ENCODE measurements around the gene TRAM2.
A peak's percentile ranks its signal among the peaks of the same experiment; 100 is the strongest.

Gene TRAM2

GRCh38 chr6:52562911-52563310 lies 13.9 kb downstream of the TRAM2 start:
- Mint-ChIP-seq H3K27me3 (no peaks in the 10 kb centered on the region), H3K9me3 (no peaks in the 10 kb centered on the region), H3K36me3 (peaks cover 7% of the 10 kb centered on the region), H3K4me3 (no peak overlapping the region), H3K27ac (no peak overlapping the region), H3K4me1 (peaks cover 47% of the 10 kb centered on the region)
- ATAC-seq, result no peak

GRCh38 chr6:52560462-52560861 lies 16.4 kb downstream of the TRAM2 start:
- Mint-ChIP-seq H3K4me1 (peaks cover 34% of the 10 kb centered on the region), H3K27me3 (no peaks in the 10 kb centered on the region), H3K36me3 (peaks cover 7% of the 10 kb centered on the region), H3K27ac (no peak overlapping the region), H3K9me3 (no peaks in the 10 kb centered on the region), H3K4me3 (no peak overlapping the region)
- no peak for ATAC-seq

GRCh38 chr6:52558266-52559000 lies 18.4 kb downstream of the TRAM2 start:
- no peak overlapping the region for H3K4me3 Mint-ChIP-seq
- H3K9me3 Mint-ChIP-seq, result no peaks in the 10 kb centered on the region
- H3K27ac Mint-ChIP-seq, result no peak overlapping the region
- ATAC-seq, result no peak
- H3K36me3 Mint-ChIP-seq, result no peaks in the 10 kb centered on the region
- no peaks in the 10 kb centered on the region for H3K27me3 Mint-ChIP-seq
- peaks cover 25% of the 10 kb centered on the region for H3K4me1 Mint-ChIP-seq

- H3K36me3 Mint-ChIP-seq, result no peaks in the 10 kb centered on the region
- no peak overlapping the region for H3K27ac Mint-ChIP-seq
- H3K27me3 Mint-ChIP-seq, result no peaks in the 10 kb centered on the region
- no peaks in the 10 kb centered on the region for H3K9me3 Mint-ChIP-seq
- H3K4me1 Mint-ChIP-seq, result peaks cover 27% of the 10 kb centered on the region
- ATAC-seq, result no peak
- no peak overlapping the region for H3K4me3 Mint-ChIP-seq
Observed at GRCh38 chr6:52557389-52558265, 19.2 kb downstream of the TRAM2 start.

GRCh38 chr6:52555518-52556233 lies 21.2 kb downstream of the TRAM2 start:
- Mint-ChIP-seq H3K9me3 (no peaks in the 10 kb centered on the region), H3K27me3 (no peaks in the 10 kb centered on the region), H3K27ac (no peak overlapping the region), H3K4me1 (peaks cover 41% of the 10 kb centered on the region), H3K36me3 (no peaks in the 10 kb centered on the region), H3K4me3 (no peak overlapping the region)
- no peak for ATAC-seq

GRCh38 chr6:52554684-52555280 lies 22.1 kb downstream of the TRAM2 start:
- H3K36me3 Mint-ChIP-seq, result peaks cover 5% of the 10 kb centered on the region
- no peak for ATAC-seq
- no peak overlapping the region for H3K4me3 Mint-ChIP-seq
- no peaks in the 10 kb centered on the region for H3K9me3 Mint-ChIP-seq
- no peaks in the 10 kb centered on the region for H3K27me3 Mint-ChIP-seq
- peaks cover 47% of the 10 kb centered on the region for H3K4me1 Mint-ChIP-seq
- no peak overlapping the region for H3K27ac Mint-ChIP-seq

GRCh38 chr6:52553719-52554118 lies 23.1 kb downstream of the TRAM2 start:
- Mint-ChIP-seq H3K9me3 (no peaks in the 10 kb centered on the region), H3K27ac (no peak overlapping the region), H3K4me3 (no peak overlapping the region), H3K36me3 (peaks cover 10% of the 10 kb centered on the region), H3K4me1 (peaks cover 49% of the 10 kb centered on the region), H3K27me3 (no peaks in the 10 kb centered on the region)
- ATAC-seq, result no peak

GRCh38 chr6:52553158-52553557 lies 23.7 kb downstream of the TRAM2 start:
- H3K4me1 Mint-ChIP-seq, result peaks cover 50% of the 10 kb centered on the region
- ATAC-seq, result no peak
- H3K27me3 Mint-ChIP-seq, result no peaks in the 10 kb centered on the region
- no peaks in the 10 kb centered on the region for H3K9me3 Mint-ChIP-seq
- H3K36me3 Mint-ChIP-seq, result peaks cover 13% of the 10 kb centered on the region
- H3K4me3 Mint-ChIP-seq, result no peak overlapping the region
- H3K27ac Mint-ChIP-seq, result peak overlapping the region; percentile 76

GRCh38 chr6:52552278-52552643 lies 24.6 kb downstream of the TRAM2 start:
- Mint-ChIP-seq H3K4me3 (peak overlapping the region; percentile 36), H3K27ac (peak overlapping the region; percentile 76), H3K4me1 (peaks cover 59% of the 10 kb centered on the region), H3K9me3 (no peaks in the 10 kb centered on the region), H3K27me3 (no peaks in the 10 kb centered on the region), H3K36me3 (peaks cover 15% of the 10 kb centered on the region)
- peak; percentile 91 for ATAC-seq

- Mint-ChIP-seq H3K4me3 (peak overlapping the region; percentile 36), H3K27me3 (no peaks in the 10 kb centered on the region), H3K27ac (peak overlapping the region; percentile 76), H3K9me3 (no peaks in the 10 kb centered on the region), H3K4me1 (peaks cover 65% of the 10 kb centered on the region), H3K36me3 (peaks cover 19% of the 10 kb centered on the region)
- no peak for ATAC-seq
Observed at GRCh38 chr6:52551483-52552277, 25.2 kb downstream of the TRAM2 start.

GRCh38 chr6:52550870-52551269 lies 26.0 kb downstream of the TRAM2 start:
- ATAC-seq, result no peak
- peaks cover 20% of the 10 kb centered on the region for H3K36me3 Mint-ChIP-seq
- no peak overlapping the region for H3K4me3 Mint-ChIP-seq
- H3K27me3 Mint-ChIP-seq, result no peaks in the 10 kb centered on the region
- H3K9me3 Mint-ChIP-seq, result no peaks in the 10 kb centered on the region
- H3K27ac Mint-ChIP-seq, result no peak overlapping the region
- H3K4me1 Mint-ChIP-seq, result peaks cover 70% of the 10 kb centered on the region

- Mint-ChIP-seq H3K4me3 (no peak overlapping the region), H3K4me1 (peaks cover 75% of the 10 kb centered on the region), H3K9me3 (no peaks in the 10 kb centered on the region), H3K27ac (peak overlapping the region; percentile 56), H3K27me3 (no peaks in the 10 kb centered on the region), H3K36me3 (peaks cover 20% of the 10 kb centered on the region)
- no peak for ATAC-seq
Observed at GRCh38 chr6:52550014-52550575, 26.8 kb downstream of the TRAM2 start.

GRCh38 chr6:52549428-52549827 lies 27.4 kb downstream of the TRAM2 start:
- Mint-ChIP-seq H3K27ac (peak overlapping the region; percentile 56), H3K36me3 (peaks cover 20% of the 10 kb centered on the region), H3K27me3 (no peaks in the 10 kb centered on the region), H3K4me1 (peaks cover 77% of the 10 kb centered on the region), H3K9me3 (no peaks in the 10 kb centered on the region), H3K4me3 (no peak overlapping the region)
- ATAC-seq, result no peak

- Mint-ChIP-seq H3K4me1 (peaks cover 80% of the 10 kb centered on the region), H3K36me3 (peaks cover 20% of the 10 kb centered on the region), H3K4me3 (no peak overlapping the region), H3K27me3 (no peaks in the 10 kb centered on the region), H3K27ac (no peak overlapping the region), H3K9me3 (no peaks in the 10 kb centered on the region)
- no peak for ATAC-seq
Observed at GRCh38 chr6:52548999-52549398, 27.9 kb downstream of the TRAM2 start.

All from stimulated activated memory B cell treated with anti-CD40 and anti-IgM and Interleukin-4, amounts not matched to agents 10 μg/mL and 1 μg/mL and 100 μg/mL, for 72 hours (primary cell).